Fibroblast of mammary gland (primary cell): ENCODE measurements around the gene PPFIBP1.
A peak's percentile ranks its signal among the peaks of the same experiment; 100 is the strongest.

Experiments
- DNase-seq: peaks from one replicate; pipeline ENCODE4 v3.0.0-alpha.2; 2010; ENCODE audit warnings: low read depth
- H3K4me3 ChIP-seq: 2 replicates; pipeline ENCODE4 v1.5.1; 2011; ENCODE audit warnings: low read depth, mild to moderate bottlenecking, low read length, moderate library complexity; ENCODE audit not compliant: control insufficient read depth
- CTCF ChIP-seq: conservative IDR thresholded peaks from 2 replicates; pipeline ENCODE4 v1.5.1; 2011; ENCODE audit warnings: low read depth, low read length, inconsistent platforms; ENCODE audit not compliant: control insufficient read depth, insufficient read depth

The PPFIBP1 gene

GRCh38 chr12:27508736-27509431, 15.1 kb upstream of the PPFIBP1 start:
- no peak overlapping the region for H3K4me3 ChIP-seq
- peak; percentile 51 for DNase-seq
- no peak for TF ChIP-seq CTCF

- TF ChIP-seq CTCF: no peak
- H3K4me3 ChIP-seq: no peak overlapping the region
- DNase-seq: peak; percentile 85
Measured at GRCh38 chr12:27511031-27511722, 12.8 kb upstream of the PPFIBP1 start.

GRCh38 chr12:27511723-27512045, 12.3 kb upstream of the PPFIBP1 start:
- H3K4me3 ChIP-seq: no peak overlapping the region
- DNase-seq: no peak
- TF ChIP-seq CTCF: no peak

- no peak for TF ChIP-seq CTCF
- H3K4me3 ChIP-seq: no peak overlapping the region
- DNase-seq: no peak
Measured at GRCh38 chr12:27513155-27513824, 10.7 kb upstream of the PPFIBP1 start.

GRCh38 chr12:27515671-27516070, 8.3 kb upstream of the PPFIBP1 start:
- no peak for DNase-seq
- TF ChIP-seq CTCF: no peak
- no peak overlapping the region for H3K4me3 ChIP-seq

GRCh38 chr12:27516625-27517024, 7.4 kb upstream of the PPFIBP1 start:
- TF ChIP-seq CTCF: no peak
- no peak overlapping the region for H3K4me3 ChIP-seq
- no peak for DNase-seq
